HepG2 (cell line): ENCODE results near the gene RPL3. TPM values are rescaled to one million over a fixed set of nuclear protein-coding genes. Genes with fewer than 3 reads are reported as not detected.
A peak's percentile ranks its signal among the peaks of the same experiment; 100 is the strongest.

ENCODE experiments used
- ATAC-seq: fragments of 200-7000 bp; cut with Tn5 transposase; 3 replicates; pipeline ENCODE4 v1.9.1; 2020; ENCODE audit warnings: mild to moderate bottlenecking, moderate library complexity
- BruUV-seq: library from RNA; stranded (reverse); fragments of 400-500 nt; replicated peaks from 2 replicates; lab custom pipeline; 2021; lab: Mats Ljungman, UMichigan
- CTCF ChIA-PET: fragments of 300-600 bp; formaldehyde crosslinking; extraction: SDS; loops from one replicate; lab custom pipeline; 2021; ENCODE audit warnings: low total read pairs, inconsistent platforms, low intra/inter-chr PET ratio; lab: Yijun Ruan, JAX
- POLR2A ChIA-PET: fragments of 350-600 bp; sonication (Branson Sonifier 250); formaldehyde crosslinking; loops from one replicate; lab custom pipeline; 2020; ENCODE audit warnings: antibody characterized with exemption, inconsistent platforms; lab: Yijun Ruan, JAX
- DNase-seq: peaks from one replicate; pipeline ENCODE4 v3.0.0-alpha.2; 2015; ENCODE audit warnings: low spot score
- FAIRE-seq: peaks from 3 replicates; lab custom pipeline; 2011; peaks lifted over from hg19 to GRCh38; lab: Jason Lieb, UNC
- H2AFZ ChIP-seq: one replicate; pipeline ENCODE4 v1.6.1; 2011; ENCODE audit warnings: low read length, inconsistent platforms
- H3K27ac ChIP-seq: fragments of 300-600 bp; 3 replicates; pipeline ENCODE4 v1.8.0; 2011; ENCODE audit warnings: mixed run types, mild to moderate bottlenecking, mixed read lengths, low read length, inconsistent platforms; ENCODE audit not compliant: insufficient read depth; ENCODE audit errors: extremely low read length
- H3K27me3 ChIP-seq, 2 experiments: fragments of 200-600 bp in 1 of 2; 2 replicates in 1 of 2; 3 replicates in 1 of 2; pipeline versions ENCODE4 v1.6.0 to v1.8.0; 2011; ENCODE audit warnings: low read length in 2 of 2, mild to moderate bottlenecking in 2 of 2, moderate library complexity in 2 of 2, inconsistent platforms in 1 of 2; ENCODE audit not compliant: insufficient read depth in 2 of 2, control insufficient read depth in 1 of 2
- H3K36me3 ChIP-seq, 2 experiments: fragments of 200-600 bp in 1 of 2; replicated peaks in 1 of 2; 2 replicates in 1 of 2; 3 replicates in 1 of 2; pipeline versions ENCODE4 v1.5.1 to v1.8.0; 2011; ENCODE audit warnings: low read length in 2 of 2, inconsistent platforms in 1 of 2; ENCODE audit not compliant: insufficient read depth in 2 of 2, control insufficient read depth in 1 of 2
- H3K4me1 ChIP-seq: 2 replicates; pipeline ENCODE4 v1.5.1; 2012; ENCODE audit warnings: low read length, inconsistent platforms; ENCODE audit not compliant: insufficient read depth
- H3K4me2 ChIP-seq: 2 replicates; pipeline ENCODE4 v1.6.0; 2011; ENCODE audit warnings: low read depth, low read length, inconsistent platforms
- H3K4me3 ChIP-seq, 3 experiments: fragments of 200-600 bp in 1 of 3; sonication (generic), shearing (Covaris generic) in 1 of 3; replicated peaks in 1 of 3; 2 replicates each; pipeline ENCODE4 v1.5.1; 2011 to 2016; ENCODE audit warnings: low read length in 3 of 3, inconsistent platforms in 2 of 3, low read depth in 2 of 3, mild to moderate bottlenecking in 2 of 3, control low read depth in 1 of 3, mixed read lengths in 1 of 3; ENCODE audit not compliant: insufficient read depth in 1 of 3
- H3K79me2 ChIP-seq: one replicate; pipeline ENCODE4 v1.6.1; 2011; ENCODE audit warnings: low read length, inconsistent platforms; ENCODE audit not compliant: insufficient read depth
- H3K9ac ChIP-seq: 2 replicates; pipeline ENCODE4 v1.6.0; 2011; ENCODE audit warnings: mild to moderate bottlenecking, low read depth, low read length, inconsistent platforms; ENCODE audit not compliant: insufficient read depth
- H3K9me3 ChIP-seq: 2 replicates; pipeline ENCODE4 v1.5.1; 2012; ENCODE audit warnings: mild to moderate bottlenecking, low read length
- H4K20me1 ChIP-seq: 2 replicates; pipeline ENCODE4 v1.6.0; 2011; ENCODE audit warnings: inconsistent platforms, mild to moderate bottlenecking, low read length, moderate library complexity; ENCODE audit not compliant: insufficient read depth
- HNF4A ChIP-seq: sonication (generic); formaldehyde crosslinking; IDR thresholded peaks from 2 replicates; pipeline ENCODE4 v1.4.0; 2020; ENCODE audit warnings: missing genetic modification reagents
- IKZF1 ChIP-seq: fragments of 450-650 bp; IDR thresholded peaks from 2 replicates; pipeline ENCODE4 v1.7.1; 2016
- IRF2 ChIP-seq: IDR thresholded peaks from 2 replicates; pipeline ENCODE4 v1.6.1; 2018; ENCODE audit warnings: missing genetic modification reagents, missing compliant biosample characterization
- LCORL ChIP-seq, 2 experiments: fragments of 450-650 bp in 1 of 2; sonication (generic) in 1 of 2; formaldehyde crosslinking in 1 of 2; IDR thresholded peaks; 2 replicates each; pipeline versions ENCODE4 v1.5.0 to v1.6.1; 2017 to 2020; ENCODE audit warnings: antibody characterized with exemption in 1 of 2, missing genetic modification reagents in 1 of 2
- LRRFIP1 ChIP-seq: sonication (generic); formaldehyde crosslinking; conservative IDR thresholded peaks from 2 replicates; pipeline ENCODE4 v1.4.0; 2020; ENCODE audit warnings: missing genetic modification reagents
- NCOA1 ChIP-seq: sonication (generic); formaldehyde crosslinking; IDR thresholded peaks from 2 replicates; pipeline ENCODE4 v1.9.0; 2021; ENCODE audit warnings: missing genetic modification reagents
- ZMYM4 ChIP-seq: sonication (generic); formaldehyde crosslinking; IDR thresholded peaks from 2 replicates; pipeline ENCODE4 v1.8.1; 2023; ENCODE audit warnings: mild to moderate bottlenecking, missing genetic modification reagents
- ZNF282 ChIP-seq: fragments of 450-650 bp; IDR thresholded peaks from 2 replicates; pipeline ENCODE4 v1.6.1; 2018; ENCODE audit not compliant: partially characterized antibody
- ZNF350 ChIP-seq: sonication (generic); formaldehyde crosslinking; IDR thresholded peaks from 2 replicates; pipeline ENCODE4 v1.4.0; 2020; ENCODE audit warnings: mild to moderate bottlenecking, low read depth, missing genetic modification reagents, borderline replicate concordance
- ZNF724P ChIP-seq: sonication (generic); formaldehyde crosslinking; IDR thresholded peaks from 2 replicates; pipeline ENCODE4 v1.8.0; 2022; ENCODE audit warnings: missing genetic modification reagents, borderline replicate concordance
- WGBS: methylation state at CpG from one replicate; pipeline ENCODE4 v1.1.6; 2017; ENCODE audit warnings: low lambda C conversion rate; 5-methylcytosine and 5-hydroxymethylcytosine counted together
- in situ Hi-C: cut with HindIII; loops from 2 replicates; pipeline ENCODE4 v1.10.0; 2017; ENCODE audit warnings: low pct_unique_long_range_greater_than_20kb; ENCODE audit not compliant: extremely low pct_ligation_motif_present
- intact Hi-C: fragments of 100-400 bp; cut with micrococcal nuclease; formaldehyde crosslinking; loops from one replicate; pipeline ENCODE4 v1.10.0; 2022; ENCODE audit not compliant: unreplicated experiment
- polyA plus RNA-seq, 8 experiments: library from polyadenylated mRNA; depleted of rRNA in 3 of 8; stranded (reverse) in 7 of 8; unstranded in 1 of 8; fragments of >200 nt; fragmentation: Illumina TruSeq in 4 of 8; extraction: Trizol in 4 of 8; gene quantifications; 2 replicates each; pipeline versions ENCODE4 v1.2.1 to v1.2.3, GENCODE V29; 2011 to 2016; ENCODE audit warnings: low read depth in 4 of 8, missing spikeins in 1 of 8, mixed read lengths in 1 of 8; ENCODE audit not compliant: insufficient read depth in 1 of 8
- total RNA-seq, 5 experiments: library from RNA; depleted of rRNA; stranded (reverse); fragments of >200 nt; fragmentation: Illumina TruSeq; extraction: Trizol; gene quantifications; 2 replicates each; pipeline ENCODE4 v1.2.3, GENCODE V29; 2016; ENCODE audit warnings: low read depth in 1 of 5
- TF ChIP-seq, protein P1 (sequence below): IDR thresholded peaks from 2 replicates; pipeline ENCODE4 v1.6.1; 2016; ENCODE audit warnings: missing compliant biosample characterization, missing genetic modification reagents, borderline replicate concordance
- TF ChIP-seq, protein P2 (sequence below): sonication (generic); formaldehyde crosslinking; IDR thresholded peaks from 2 replicates; pipeline ENCODE4 v1.5.1; 2020; ENCODE audit warnings: mild to moderate bottlenecking, moderate library complexity, missing genetic modification reagents
- TF ChIP-seq, protein P3 (sequence below): sonication (generic); formaldehyde crosslinking; IDR thresholded peaks from 2 replicates; pipeline ENCODE4 v1.5.0; 2020; ENCODE audit warnings: missing genetic modification reagents, mild to moderate bottlenecking, borderline replicate concordance

The RPL3 gene
- total and polyA plus RNA-seq, 2 of the 13 experiments (the other 11 are each of a cell fraction or from before 2014, with no cell fraction given), result 1,051 to 3,279 TPM

DNA sequence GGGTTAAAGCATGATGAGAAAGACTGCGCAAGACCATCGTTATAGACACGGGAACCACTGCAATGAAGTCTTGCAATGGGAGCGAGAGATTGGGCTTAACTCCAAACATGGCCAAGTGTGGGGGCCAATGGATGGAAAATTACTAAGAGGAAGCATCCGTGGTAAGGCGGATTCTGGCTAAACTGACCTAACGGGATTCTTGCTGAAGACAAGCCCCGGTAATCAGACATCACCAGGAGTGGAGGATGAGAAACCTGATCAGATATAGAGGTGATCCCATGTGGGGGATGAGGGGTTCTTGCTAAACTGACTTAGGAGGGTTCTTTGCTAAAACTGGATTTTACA, 24.6 kb upstream of the RPL3 start (continued):
- TF ChIP-seq, protein P1, sequence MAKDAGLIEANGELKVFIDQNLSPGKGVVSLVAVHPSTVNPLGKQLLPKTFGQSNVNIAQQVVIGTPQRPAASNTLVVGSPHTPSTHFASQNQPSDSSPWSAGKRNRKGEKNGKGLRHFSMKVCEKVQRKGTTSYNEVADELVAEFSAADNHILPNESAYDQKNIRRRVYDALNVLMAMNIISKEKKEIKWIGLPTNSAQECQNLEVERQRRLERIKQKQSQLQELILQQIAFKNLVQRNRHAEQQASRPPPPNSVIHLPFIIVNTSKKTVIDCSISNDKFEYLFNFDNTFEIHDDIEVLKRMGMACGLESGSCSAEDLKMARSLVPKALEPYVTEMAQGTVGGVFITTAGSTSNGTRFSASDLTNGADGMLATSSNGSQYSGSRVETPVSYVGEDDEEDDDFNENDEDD, result no peak
- TF ChIP-seq, protein P2, sequence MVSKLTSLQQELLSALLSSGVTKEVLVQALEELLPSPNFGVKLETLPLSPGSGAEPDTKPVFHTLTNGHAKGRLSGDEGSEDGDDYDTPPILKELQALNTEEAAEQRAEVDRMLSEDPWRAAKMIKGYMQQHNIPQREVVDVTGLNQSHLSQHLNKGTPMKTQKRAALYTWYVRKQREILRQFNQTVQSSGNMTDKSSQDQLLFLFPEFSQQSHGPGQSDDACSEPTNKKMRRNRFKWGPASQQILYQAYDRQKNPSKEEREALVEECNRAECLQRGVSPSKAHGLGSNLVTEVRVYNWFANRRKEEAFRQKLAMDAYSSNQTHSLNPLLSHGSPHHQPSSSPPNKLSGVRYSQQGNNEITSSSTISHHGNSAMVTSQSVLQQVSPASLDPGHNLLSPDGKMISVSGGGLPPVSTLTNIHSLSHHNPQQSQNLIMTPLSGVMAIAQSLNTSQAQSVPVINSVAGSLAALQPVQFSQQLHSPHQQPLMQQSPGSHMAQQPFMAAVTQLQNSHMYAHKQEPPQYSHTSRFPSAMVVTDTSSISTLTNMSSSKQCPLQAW, result no peak
- TF ChIP-seq, protein P3, sequence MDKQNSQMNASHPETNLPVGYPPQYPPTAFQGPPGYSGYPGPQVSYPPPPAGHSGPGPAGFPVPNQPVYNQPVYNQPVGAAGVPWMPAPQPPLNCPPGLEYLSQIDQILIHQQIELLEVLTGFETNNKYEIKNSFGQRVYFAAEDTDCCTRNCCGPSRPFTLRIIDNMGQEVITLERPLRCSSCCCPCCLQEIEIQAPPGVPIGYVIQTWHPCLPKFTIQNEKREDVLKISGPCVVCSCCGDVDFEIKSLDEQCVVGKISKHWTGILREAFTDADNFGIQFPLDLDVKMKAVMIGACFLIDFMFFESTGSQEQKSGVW (CRISPR knock-in tag), result no peak

DNA sequence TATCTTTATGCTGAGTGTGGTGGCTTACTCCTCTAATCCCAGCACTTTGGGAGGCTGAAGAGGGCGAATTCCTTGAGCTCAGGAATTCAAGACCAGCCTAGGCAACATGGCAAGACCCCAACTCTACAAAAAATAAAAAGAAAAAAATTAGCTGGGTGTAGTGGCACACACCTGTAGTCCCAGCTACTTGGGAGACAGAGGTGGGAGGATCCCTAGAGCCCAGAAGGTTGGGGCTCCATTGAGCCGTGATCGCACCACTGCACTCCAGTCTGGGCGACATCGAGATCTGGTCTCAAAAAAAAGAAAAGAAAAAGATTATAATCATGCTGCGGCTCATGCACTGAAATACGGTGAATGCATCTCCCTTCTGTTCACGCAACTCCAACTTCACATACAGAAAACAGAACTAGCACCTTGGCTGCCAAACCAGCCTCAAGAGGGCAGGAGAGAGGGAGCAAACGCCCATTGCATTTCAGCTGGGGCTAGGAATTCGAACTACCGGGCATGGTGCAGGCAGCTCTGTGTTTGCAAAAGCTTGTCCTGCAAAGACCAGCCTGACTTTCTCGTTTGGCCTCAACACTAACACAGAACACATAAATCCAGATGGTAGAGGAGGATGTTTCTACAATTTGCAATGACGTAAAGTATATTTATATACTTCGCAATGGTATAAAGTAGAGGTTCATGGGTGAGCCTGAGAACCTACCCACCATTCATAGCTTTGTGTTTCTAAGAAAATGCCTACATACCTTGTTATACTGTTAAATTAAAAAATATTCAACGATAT, 24.0 kb upstream of the RPL3 start:
- no peak overlapping the region for H3K27ac ChIP-seq
- no peak overlapping the region for H3K4me3 ChIP-seq
- H3K36me3 ChIP-seq, result no peaks in the 10 kb centered on the region
- CTCF ChIA-PET, result interaction anchor here (1.0 kb wide), 1 partner anchor 22 kb away, joined by 3 read pairs; no protein-coding TSS in a partner anchor
- POLR2A ChIA-PET, result interaction anchor here (0.8 to 1.3 kb wide), 4 partner anchors 9 to 176 kb away, joined by 3 to 16 read pairs (median 3); partner anchors contain the start of genes RPL3 and TAB1
- BruUV-seq, result no TSS peak
- ATAC-seq (peak; percentile 97), FAIRE-seq (peak; percentile 87), DNase-seq (peak; percentile 70)
- no peak overlapping the region for H3K9ac ChIP-seq
- peaks cover 9% of the 10 kb centered on the region for H3K4me1 ChIP-seq
- H3K9me3 ChIP-seq, result no peaks in the 10 kb centered on the region
- H3K4me2 ChIP-seq, result no peak overlapping the region; the same call in 1 of the 2 replicates
- no peaks in the 10 kb centered on the region for H3K27me3 ChIP-seq
- 1% methylated on average over 14 of the region's 15 CpGs for WGBS
- intact Hi-C loops (no loop called here), in situ Hi-C loops (no loop called here)
- H4K20me1 ChIP-seq, result no peaks in the 10 kb centered on the region
- H2AFZ ChIP-seq, result no peak overlapping the region
- no peaks in the 10 kb centered on the region for H3K79me2 ChIP-seq
- TF ChIP-seq ZNF350 (CRISPR knock-in tag) (no peak), ZNF724P (no peak), ZNF282 (no peak), ZMYM4 (peak; percentile 49; the same call in 1 of the 2 replicates), HNF4A (peak; percentile 63), IRF2 (0 out of 2 replicates have a peak, but pooled peaks have one; percentile 29), NCOA1 (no peak), LRRFIP1 (CRISPR knock-in tag) (0 out of 2 replicates have a peak, but pooled peaks have one; percentile 28), IKZF1 (no peak), LCORL (IDR thresholded peaks at IDR 0.05) (no peak), LCORL (CRISPR knock-in tag; IDR thresholded peaks at IDR 0.05) (peak; percentile 58)
